UCSD-AML1 (cell line): ENCODE results near the gene OR2T10.
"Not testable (repeated sequence)": the region's sequence is repeated elsewhere in the genome, so short reads cannot be mapped to it uniquely, and the experiment has no call there.

Source experiments
- DNase-seq: peaks from one replicate; lab custom pipeline; 2025; ENCODE audit not compliant: unreplicated experiment; lab: John Stamatoyannopoulos, UW

OR2T10 gene

GRCh38 chr1:248597589-248597988 lies at the start of gene OR2T10:
Gene OR2T10, minus strand, starts transcription at chr1:248597700. Its CDS starts 3,932 bp downstream, at chr1:248593768.
- DNase-seq, result no peak

- DNase-seq, result not testable (repeated sequence)
Observed at GRCh38 chr1:248645178-248645577, 47.7 kb upstream of the OR2T10 start, which contains the start of gene OR2T35. Gene OR2T35, minus strand, starts transcription at chr1:248645278. Its CDS starts 6,020 bp downstream, at chr1:248639258.

DNA sequence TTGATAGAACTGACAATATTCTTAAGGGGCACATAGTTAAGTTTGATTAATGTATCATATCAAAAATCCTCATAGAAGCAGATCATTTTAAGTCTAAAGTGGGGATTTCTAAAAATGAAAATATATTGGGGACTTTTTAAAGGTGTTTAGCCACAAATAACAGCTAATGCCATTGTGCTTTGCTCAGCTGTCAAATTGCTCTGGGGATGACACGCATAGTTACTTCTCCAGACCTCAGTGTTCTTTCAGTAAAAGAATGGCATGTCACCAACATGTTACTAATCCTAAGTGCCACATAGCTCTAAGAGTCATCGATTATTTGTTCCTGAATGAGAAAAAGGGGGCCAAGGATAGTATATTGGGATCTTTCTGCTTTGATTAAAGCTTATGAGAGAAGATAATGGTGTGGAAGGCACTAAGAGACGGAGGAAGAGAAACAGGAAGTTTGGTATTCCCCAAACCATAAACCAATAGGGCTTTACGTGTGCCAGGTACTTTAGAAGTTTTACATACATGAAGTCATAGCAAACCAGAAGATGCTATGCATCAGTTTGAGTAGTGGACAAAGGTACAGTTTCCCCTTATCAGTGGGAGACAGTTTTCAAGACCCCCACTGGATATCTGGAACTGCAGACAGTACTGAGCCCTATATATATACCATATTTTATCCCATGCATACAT lies 45.6 kb upstream of the OR2T10 start:
- DNase-seq, result not testable (repeated sequence)

- DNase-seq, result not testable (repeated sequence)
Observed at GRCh38 chr1:248641583-248641982, 44.1 kb upstream of the OR2T10 start.

DNA sequence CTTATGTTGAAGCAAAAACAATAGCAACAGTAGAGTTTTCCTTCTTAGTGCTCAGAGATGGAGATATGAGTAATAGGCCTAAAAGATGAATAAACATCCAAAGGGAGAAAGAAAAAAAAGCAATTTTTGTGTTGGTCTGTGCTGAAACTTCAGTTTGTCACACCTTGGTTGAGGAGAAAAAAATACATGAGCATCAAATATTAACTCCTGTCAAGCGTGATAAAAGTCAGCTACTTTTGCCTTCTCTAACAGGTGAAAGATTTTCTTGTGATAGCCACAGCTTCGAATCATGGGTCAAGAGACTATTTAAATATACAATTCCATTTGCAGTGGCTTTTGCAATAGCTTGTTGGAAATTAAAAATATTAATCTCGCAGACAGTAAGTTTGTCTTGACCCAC lies 43.4 kb upstream of the OR2T10 start:
- DNase-seq, result not testable (repeated sequence)

- DNase-seq, result not testable (repeated sequence)
Observed at GRCh38 chr1:248639652-248640051, 42.2 kb upstream of the OR2T10 start.

DNA sequence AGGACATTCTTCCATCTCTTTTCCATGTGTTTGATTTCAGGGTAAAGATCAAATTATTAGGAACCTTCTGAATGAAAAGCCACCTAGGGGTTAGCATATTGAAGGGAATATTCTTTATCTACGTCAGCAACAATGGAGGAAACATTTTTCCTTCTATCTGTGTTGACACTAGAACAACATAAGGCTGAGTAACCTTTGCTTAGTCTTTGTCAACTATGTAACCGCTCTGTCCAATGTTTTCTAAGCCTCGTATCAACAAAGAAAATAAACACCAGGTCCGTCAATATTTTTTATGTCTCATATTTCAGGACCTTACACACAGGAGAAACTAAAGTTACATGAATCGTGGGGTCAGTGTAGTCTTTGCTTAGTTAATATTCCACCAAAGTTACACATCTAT lies 39.1 kb upstream of the OR2T10 start:
- DNase-seq, result not testable (repeated sequence)

DNA sequence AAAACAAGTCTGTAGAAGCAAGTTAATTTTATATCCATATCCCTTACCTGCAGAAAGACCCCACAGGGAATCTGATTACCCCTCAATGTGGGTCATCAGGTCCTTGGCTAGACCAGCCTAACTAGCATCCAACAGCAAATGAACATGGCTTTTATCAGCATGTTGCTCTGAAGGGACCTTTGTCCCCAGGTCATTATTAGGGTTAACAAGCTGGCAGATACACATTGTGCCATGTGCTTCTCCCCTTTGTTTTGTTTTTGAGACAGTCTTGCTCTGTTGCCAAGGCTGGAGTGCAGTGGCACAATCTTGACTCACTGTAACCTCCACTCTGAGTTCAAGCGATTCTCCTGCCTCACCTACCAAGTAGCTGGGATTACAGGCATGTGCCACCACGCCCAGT lies 37.5 kb upstream of the OR2T10 start, which contains the start of gene OR2T11:
Gene OR2T11, minus strand, starts transcription at position 101 of the 400 bp plus-strand sequence. CDS start 7,963 bp downstream, outside the sequence.
- DNase-seq, result not testable (repeated sequence)

DNA sequence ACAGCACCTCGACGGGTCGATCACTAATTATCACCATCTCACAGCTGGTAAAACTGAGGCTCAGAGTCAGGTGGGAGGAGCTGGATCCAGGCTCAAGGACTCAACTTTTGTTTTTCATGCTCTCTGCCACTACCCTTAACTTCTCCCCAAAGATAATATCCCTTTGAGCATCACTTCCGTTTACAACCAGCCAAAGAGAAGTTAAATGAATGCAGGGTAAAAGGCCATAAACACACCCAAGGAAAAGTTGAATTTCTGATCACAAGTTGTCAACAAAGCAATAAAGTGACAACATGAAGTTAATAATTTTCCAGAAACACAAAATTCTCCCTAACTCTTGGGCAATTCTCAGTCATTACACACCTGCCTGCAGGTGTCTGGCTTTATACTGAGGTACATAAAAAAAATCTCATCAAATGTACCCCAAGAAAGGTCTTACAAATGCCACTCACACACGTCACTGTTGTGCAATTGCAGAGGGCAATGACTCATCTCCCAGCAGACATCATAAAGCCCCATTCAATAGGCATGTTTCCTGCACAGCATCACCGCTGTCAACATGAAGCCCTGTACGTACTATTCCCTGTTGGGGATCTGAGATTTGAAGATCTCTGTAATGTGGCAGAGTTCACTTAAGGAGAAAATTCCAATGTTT lies 34.0 kb upstream of the OR2T10 start:
- no peak for DNase-seq

GRCh38 chr1:248630551-248630950 lies 33.1 kb upstream of the OR2T10 start:
- DNase-seq, result no peak

DNA sequence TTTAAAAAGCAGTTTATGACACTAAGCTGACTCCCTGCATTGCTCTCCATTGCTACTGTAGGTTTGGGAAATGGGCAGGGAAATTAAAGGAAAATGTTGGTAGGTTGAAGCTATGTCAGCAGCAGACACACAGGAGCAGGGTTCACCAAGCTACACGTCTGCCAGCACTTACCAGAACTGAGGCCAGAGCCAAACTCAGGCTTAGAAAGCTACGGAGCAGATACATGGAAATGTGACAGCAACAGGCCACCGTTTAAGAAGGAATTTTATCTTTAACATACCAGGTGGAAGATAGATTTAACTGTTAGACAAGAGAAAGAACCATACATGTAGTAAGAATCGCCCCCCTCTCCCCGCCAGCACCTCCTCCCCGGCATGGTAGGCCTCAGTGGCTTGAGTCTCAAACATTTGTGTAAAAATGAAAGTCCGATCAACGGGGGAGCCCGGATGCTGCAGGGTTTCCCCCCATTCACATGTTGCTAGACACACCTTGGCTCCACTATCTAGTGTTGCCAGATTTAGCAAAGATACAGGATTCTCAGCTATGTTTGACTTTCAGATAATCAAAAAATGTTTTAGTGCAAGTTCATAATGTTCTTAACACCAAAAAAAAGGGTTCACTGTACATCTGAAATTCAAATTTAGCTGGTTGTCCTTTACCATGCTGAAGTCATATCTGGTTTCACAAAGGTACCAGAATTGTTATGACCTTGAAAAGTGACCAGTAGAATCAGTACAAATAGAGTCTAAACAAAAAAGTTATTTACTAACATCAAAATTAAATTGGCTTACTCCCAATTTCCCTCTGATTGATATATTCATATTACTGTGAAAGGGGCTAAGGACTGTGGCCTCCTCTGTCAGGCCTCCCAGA lies 30.7 kb upstream of the OR2T10 start:
- no peak for DNase-seq

DNA sequence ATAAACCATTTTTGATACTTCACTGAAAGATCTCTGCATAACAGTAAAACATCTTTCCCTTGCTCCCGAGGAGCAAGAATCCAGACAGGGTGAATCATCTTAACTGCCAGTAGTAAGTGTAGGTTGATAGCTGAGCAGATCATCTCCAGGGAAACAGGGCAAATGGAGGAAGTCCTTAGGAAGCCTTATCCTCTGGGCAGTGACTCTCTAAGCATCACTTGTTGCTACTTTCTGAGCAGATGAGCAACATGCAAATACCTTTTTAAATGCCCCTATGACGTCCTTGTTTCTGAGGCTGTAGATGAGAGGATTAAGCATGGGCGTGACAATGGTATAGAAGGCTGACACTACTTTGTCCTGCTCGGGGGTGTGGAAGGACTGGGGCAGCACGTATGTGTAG lies 28.5 kb upstream of the OR2T10 start:
- DNase-seq, result no peak

DNA sequence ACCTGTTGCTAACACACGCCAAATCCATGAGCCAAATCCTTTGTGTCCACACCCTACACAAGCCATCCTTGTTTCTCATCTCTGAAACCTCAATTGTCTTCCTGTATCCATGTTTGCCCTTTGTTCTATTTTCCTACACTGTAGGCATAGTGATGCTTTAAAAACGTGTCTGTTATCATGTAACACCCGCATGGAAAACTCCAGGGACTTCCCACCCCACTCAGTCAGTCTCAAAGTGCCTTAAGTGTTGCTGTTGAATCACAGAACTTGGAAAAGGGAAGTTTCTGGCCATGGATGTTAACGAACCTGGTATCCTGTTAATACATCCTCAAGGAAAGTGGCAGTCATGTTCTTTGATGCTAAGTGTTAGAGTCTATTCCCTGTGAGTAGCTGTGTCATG lies 27.7 kb upstream of the OR2T10 start:
- no peak for DNase-seq

- DNase-seq, result no peak
Observed at GRCh38 chr1:248622570-248623001, 25.1 kb upstream of the OR2T10 start.

GRCh38 chr1:248621770-248622169 lies 24.3 kb upstream of the OR2T10 start:
- no peak for DNase-seq

DNA sequence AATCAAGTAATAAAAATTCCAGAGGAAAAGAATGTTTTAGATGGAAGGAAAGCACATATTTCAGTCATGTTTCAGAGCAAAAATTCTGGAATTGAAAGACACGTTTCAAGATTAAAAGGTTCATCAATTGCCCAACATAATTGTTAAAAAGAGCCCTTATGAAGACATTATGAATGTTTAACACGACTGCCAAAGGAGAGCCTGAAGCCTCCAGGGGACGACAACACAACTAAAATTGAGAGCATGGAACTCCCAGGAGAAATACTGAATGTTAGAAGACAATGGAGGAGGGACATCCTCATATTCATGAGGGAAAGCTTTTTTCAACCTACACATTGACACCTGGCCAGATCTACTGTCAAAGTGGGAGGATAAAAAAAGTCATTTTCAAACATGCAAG lies 21.4 kb upstream of the OR2T10 start:
- peak; percentile 38 for DNase-seq

GRCh38 chr1:248618119-248618518 lies 20.6 kb upstream of the OR2T10 start:
- DNase-seq, result no peak

GRCh38 chr1:248613742-248614141 lies 16.2 kb upstream of the OR2T10 start:
- no peak for DNase-seq

- DNase-seq, result peak; percentile 24
Observed at GRCh38 chr1:248611883-248612414, 14.4 kb upstream of the OR2T10 start.

DNA sequence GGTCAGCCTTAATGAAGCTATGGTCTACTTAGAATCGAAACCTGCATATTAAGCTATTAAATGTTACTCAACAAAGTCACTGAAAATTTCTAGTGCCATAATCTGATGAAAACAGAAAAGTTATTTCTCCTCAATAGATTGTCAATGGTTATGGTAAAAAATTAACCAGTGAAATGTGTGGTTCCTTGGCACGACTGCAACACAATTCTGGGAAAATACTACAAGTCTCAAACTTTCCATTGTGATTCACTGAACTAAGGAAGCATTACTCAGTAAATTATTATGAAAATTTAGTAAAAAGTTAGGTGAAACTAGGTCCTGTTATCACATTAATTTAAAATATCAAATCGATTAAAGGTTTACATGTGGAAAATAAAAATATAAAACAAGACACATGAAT lies 12.8 kb upstream of the OR2T10 start:
- DNase-seq, result no peak

DNA sequence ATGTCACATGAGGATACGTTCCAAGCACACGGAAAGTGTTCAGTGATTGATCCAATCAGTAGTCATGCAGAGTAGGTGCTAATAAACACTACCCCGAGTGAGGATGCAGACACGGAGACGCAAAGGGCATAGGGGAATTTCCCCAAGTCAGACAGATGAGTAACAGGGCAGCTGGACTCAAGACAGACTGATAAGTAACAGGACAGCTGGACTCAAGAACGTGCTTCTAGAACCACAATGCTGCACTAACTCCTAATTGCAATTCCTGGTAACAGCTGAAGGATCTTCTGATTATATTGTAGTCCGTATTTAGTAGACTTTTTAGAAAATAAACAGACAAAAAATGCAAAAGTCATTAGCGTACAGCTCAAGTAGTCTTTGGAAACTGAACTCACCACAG lies 1.9 kb upstream of the OR2T10 start:
- no peak for DNase-seq
